Amniotic epithelial cell (primary cell): ENCODE measurements around the gene MT1B.
"Not testable (repeated sequence)": the region's sequence is repeated elsewhere in the genome, so short reads cannot be mapped to it uniquely, and the experiment has no call there.

ENCODE experiments used
- DNase-seq: peaks from one replicate; pipeline ENCODE4 v3.0.0-alpha.2; 2010; ENCODE audit warnings: low read depth

MT1B gene

DNA sequence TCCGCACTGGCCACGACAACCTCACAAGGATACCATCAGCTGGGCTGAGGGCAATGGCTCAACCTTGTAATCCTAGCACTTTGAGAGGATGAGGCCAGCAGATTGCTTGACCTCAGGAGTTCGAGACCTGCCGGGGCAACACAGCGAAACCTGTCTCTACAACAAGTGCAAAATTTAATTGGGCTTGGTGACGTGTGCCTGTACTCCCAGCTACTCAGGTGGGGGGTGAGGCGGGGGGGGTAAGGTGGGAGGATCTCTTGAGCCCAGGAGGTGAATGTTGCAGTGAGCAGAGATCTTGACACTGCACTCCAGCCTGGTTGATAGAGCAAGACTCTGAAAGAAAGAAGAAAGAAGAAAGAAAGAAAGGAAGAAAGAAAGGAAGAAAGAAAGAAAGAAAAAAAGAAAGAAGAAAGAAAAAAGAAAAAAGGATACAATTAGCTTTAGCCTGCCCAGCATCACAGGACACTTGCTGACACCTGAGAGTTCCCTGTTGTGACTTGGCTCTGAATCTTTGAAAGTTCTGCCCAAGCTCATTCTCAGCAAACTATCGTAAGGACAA is 31.3 kb upstream of the MT1B start:
- DNase-seq = no peak

DNA sequence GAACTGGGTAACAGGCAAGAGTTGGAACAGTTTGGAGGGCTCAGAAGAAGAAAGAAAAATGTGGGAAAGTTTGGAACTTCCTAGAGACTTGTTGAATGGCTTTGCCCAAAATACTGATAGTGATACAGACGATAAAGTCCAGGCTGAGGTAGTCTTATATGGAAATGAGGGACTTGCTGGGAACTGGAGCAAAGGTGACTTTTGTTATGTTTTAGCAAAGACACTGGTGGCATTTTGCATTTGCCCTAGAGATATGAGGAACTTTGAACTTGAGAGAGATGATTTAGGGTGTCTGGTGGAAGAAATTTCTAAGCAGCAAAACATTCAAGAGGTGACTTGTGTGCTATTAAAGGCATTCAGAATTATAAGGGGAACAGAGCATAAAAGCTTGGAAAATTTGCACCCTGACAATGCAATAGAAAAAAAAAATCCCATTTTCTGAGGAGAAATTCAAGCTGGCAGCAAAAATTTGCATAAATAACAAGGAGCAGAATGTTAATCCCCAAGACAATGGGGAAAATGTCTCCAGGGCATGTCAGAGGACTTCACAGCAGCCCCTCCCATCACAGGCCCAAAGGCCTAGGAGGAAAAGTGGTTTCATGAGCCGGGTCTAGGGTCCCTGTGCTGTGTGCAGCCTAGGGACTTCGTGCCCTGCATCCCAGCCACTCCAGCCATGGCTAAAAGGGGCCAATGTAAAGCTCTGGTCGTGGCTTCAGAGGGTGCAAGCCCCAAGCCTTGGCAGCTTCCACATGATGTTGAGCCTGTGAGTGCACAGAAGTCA is 29.8 kb upstream of the MT1B start:
- not testable (repeated sequence) for DNase-seq

DNA sequence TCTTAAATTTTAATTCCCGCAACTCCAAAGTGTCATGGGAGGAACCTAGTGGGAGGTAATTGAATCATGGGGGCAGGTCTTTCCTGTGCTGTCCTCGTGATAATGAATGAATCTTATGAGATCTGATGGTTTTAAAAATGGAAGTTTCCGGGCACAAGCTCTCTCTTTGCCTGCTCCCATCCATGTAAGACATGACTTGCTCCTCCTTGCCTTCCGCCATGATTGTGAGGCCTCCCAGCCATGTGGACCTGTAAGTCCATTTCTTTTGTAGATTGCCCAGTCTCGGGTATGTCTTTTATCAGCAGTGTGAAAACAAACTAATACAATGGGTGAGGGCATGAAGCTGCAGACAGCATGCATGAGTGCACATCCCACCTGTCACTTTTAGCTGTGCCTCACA is 28.5 kb upstream of the MT1B start:
- not testable (repeated sequence) for DNase-seq

- DNase-seq = no peak
These were observed 28.0 kb upstream of the MT1B start for GRCh38 chr16:56623637-56624036.

- peak; percentile 78 for DNase-seq
These were observed 26.3 kb upstream of the MT1B start, which contains the start of gene MT1E for GRCh38 chr16:56625140-56625942. TSS of gene MT1E (plus strand) at chr16:56625781. CDS start at chr16:56625852, 71 bp downstream.

- peak; percentile 79 for DNase-seq
These were observed 25.6 kb upstream of the MT1B start for GRCh38 chr16:56625943-56626654.

DNA sequence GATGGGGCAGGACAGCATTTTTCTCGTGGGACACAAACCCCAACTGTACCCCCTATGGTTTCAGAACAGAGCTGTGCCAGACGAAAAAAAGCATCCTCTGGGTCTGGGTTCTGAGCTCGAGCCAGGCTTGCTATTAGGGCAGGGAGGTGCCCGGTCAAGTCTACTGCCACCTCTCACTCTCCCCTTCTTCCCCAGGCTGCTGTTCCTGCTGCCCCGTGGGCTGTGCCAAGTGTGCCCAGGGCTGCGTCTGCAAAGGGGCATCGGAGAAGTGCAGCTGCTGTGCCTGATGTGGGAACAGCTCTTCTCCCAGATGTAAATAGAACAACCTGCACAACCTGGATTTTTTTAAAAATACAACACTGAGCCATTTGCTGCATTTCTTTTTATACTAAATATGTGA is 25.0 kb upstream of the MT1B start:
- DNase-seq = no peak

DNA sequence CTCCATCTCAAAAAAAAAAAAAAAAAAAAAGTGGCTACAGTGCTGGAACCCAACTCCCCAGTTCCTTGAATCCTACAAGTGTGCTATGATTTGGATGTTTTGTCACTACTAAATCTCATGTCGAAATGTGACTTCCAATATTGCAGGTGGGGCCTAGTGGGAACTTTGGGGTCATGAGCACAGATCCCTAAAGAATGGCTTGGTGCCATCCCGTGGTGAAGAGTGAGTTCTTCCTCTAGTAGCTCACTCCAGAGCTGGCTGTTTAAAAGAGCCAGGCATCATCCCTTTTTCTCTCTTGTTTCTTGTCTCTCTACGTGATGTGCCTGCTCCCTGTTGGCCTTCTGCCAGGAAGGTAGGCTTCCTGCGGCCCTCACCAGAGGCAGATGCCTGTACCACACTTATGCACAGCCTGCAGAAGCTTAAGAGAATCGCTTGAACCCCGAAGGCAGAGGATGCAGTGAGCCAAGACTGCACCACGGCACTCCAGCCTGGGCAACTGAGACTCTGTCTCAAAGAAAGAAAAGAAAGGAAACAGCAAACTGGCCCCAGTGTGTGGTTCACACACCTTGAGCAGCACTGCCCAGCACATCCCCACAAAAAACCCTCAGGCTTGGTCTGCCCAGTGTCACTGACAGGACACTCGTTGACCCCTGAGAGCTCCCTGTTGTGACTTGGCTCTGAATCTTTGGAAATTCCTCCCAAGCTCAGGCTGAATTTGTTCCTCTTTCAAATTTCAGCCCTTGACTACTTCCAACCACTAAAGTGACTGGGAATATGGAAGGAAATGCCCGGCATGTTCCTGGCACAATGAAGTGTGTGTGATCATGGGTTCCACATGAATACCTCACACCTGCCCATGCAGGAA is 23.0 kb upstream of the MT1B start:
- DNase-seq = peak; percentile 40

DNA sequence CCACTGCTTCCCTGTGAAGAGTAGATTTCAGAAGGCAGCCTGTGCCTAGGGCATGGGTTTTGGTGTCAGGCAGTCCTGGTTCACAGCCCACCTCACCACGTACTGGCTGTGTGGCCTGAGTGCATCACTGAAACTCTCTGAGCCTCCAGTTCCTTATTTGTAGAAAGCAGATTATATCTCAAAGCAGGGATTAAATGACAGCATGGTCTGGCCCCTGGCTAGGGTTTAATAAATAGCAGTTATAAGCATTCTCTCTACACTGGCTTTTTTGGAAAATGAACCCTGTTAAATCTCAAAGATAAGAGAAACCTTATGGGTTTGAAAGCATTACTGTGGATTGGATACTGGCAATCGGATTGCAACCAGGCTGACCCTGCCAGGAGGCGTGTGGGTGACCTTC is 22.2 kb upstream of the MT1B start:
- no peak for DNase-seq

DNA sequence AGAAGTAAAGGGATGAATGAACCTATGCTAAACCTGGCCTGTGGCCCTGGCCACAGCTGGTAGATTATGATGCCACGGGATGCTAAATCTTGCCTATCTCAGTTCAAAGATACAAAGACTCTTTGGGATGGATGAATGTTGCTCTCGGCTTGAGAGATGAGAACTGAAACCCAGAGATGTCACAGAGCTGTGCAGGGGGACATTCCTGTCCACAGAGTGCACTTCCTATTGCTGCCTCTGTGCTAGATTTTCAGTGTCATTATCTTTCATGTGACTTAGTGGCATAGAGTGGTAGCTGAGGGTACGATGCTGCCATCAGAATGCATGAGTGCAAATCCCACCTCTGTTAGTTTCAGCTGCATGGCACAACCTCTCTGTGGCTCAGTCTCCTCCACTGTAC is 21.6 kb upstream of the MT1B start:
- DNase-seq = no peak

DNA sequence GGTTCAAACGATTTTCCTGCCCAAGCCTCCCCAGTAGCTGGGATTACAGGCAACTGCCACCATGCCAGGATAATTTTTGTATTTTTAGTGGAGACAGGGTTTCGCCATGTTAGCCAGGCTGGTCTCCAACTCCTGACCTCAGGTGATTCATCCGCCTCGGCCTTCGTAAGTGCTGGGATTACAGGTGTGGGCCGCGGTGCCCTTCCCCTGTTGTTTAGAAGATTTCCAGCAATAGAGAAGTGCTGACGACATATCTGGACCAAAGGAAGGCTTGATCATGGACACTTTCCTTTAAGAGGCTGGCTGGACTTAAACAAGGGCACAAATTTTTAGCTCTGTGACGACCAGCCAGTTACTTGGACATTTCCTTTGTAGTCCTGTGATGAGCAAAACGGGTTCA is 20.5 kb upstream of the MT1B start:
- DNase-seq = no peak

GRCh38 chr16:56631832-56632155 is 19.9 kb upstream of the MT1B start:
- no peak for DNase-seq

GRCh38 chr16:56632156-56632847 is 19.4 kb upstream of the MT1B start, which contains the start of gene MT1M:
TSS of gene MT1M (plus strand) at chr16:56632659. CDS start at chr16:56632732, 73 bp downstream.
- DNase-seq = no peak

DNA sequence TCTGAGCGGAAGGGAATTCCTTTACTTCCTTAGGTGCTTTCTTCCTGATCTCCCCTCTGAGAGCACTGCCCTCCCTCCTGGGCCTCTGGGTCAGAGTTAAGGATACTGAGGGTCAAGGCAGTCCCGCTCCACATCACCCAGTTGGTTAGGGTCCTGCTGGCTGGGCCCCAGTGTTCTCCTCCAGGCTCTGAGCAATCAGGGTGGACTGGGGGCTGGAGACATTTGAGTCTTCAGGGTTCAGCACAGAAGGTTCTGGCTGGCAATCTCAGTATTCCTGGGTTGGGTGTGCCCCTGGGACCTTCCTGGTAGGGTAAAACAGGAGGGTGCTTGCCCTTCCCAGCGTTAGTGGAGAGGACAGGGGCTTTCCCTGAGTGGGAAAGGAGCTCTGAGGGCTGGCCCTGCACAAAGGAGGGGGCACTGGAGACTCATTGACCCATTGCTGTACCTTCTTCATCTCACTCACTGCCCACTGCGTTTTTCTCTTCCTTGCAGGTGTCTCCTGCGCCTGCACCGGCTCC is 18.8 kb upstream of the MT1B start:
- DNase-seq = no peak

DNA sequence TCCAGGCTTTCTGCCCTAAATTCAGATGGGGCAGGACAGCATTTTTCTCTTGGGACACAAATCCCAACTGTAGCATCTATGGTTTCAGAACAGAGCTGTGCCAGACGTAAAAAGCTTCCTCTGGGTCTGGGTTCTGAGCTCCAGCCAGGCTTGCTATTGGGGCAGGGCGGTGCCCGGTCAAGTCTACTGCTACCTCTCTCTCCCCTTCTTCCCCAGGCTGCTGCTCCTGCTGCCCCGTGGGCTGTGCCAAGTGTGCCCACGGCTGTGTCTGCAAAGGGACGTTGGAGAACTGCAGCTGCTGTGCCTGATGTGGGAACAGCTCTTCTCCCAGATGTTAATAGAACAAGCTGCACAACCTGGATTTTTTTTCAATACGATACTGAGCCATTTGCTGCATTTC is 18.2 kb upstream of the MT1B start:
- no peak for DNase-seq

- DNase-seq = no peak
These were observed 16.8 kb upstream of the MT1B start for GRCh38 chr16:56634715-56635440.

GRCh38 chr16:56635441-56635967 is 16.2 kb upstream of the MT1B start:
- no peak for DNase-seq

DNA sequence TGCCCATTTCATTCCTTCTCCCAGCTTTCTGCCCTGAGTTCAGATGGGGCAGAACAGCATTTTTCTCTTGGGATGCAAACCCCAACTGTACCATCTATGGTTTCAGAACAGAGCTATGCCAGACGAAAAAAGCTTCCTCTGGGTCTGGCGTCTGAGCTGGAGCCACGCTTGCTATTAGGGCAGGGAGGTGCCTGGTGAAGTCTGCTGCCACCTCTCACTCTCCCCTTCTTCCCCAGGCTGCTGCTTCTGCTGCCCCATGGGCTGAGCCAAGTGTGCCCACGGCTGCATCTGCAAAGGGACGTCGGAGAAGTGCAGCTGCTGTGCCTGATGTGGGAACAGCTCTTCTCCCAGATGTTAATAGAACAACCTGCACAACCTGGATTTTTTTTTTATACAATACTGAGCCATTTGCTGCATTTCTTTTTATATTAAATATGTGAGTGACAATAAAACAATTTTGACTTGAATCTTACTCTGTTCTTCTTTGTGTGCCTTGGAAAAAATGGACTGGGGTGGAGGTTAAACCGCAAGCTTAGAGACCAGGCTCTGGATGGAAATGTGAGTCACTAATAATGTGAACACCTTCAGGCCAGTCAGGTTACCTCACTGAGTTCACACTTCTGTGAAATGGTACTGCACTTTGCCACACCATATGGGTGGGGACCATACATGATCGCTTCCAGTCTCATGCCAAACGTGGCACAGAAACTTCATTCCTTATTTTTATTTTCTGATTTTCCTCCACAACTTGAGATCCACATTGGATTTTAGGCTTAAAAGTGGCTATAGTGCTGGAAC is 14.9 kb upstream of the MT1B start:
- DNase-seq = no peak
